ENCODE results near the gene EXOSC6. TPM values are rescaled to one million over a fixed set of nuclear protein-coding genes. Genes with fewer than 3 reads are reported as not detected.
"Not testable (repeated sequence)": the region's sequence is repeated elsewhere in the genome, so short reads cannot be mapped to it uniquely, and the experiment has no call there.

EXOSC6 gene
- total and polyA plus RNA-seq, 8 donors: 14.0 to 29.0 (median 17.4) TPM

- H3K9me3 ChIP-seq: no peaks in the 10 kb centered on the region
- peaks cover 11 to 19% of the 10 kb centered on the region in 2 donors for H3K4me1 ChIP-seq
- DNase-seq (no peak), ATAC-seq (no peak)
- intact Hi-C loops (cut with DNase I): no loop called here
- H3K4me3 ChIP-seq: no peak overlapping the region
- TF ChIP-seq, protein P1, sequence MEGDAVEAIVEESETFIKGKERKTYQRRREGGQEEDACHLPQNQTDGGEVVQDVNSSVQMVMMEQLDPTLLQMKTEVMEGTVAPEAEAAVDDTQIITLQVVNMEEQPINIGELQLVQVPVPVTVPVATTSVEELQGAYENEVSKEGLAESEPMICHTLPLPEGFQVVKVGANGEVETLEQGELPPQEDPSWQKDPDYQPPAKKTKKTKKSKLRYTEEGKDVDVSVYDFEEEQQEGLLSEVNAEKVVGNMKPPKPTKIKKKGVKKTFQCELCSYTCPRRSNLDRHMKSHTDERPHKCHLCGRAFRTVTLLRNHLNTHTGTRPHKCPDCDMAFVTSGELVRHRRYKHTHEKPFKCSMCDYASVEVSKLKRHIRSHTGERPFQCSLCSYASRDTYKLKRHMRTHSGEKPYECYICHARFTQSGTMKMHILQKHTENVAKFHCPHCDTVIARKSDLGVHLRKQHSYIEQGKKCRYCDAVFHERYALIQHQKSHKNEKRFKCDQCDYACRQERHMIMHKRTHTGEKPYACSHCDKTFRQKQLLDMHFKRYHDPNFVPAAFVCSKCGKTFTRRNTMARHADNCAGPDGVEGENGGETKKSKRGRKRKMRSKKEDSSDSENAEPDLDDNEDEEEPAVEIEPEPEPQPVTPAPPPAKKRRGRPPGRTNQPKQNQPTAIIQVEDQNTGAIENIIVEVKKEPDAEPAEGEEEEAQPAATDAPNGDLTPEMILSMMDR (IDR thresholded peaks at IDR 0.05): no peak
- H3K27me3 ChIP-seq: no peaks in the 10 kb centered on the region
- H3K36me3 ChIP-seq: peaks cover 6 to 74% of the 10 kb centered on the region in 2 donors
- H3K27ac ChIP-seq: no peak overlapping the region
Measured at GRCh38 chr16:70254180-70254964, 2.6 kb upstream of the EXOSC6 start.

- Histone ChIP-seq H3K27ac (no peak overlapping the region), H3K36me3 (peaks cover 6 to 68% of the 10 kb centered on the region in 2 donors), H3K9me3 (no peaks in the 10 kb centered on the region), H3K4me1 (peaks cover 12 to 24% of the 10 kb centered on the region in 2 donors), H3K4me3 (no peak overlapping the region), H3K27me3 (no peaks in the 10 kb centered on the region)
- peak in 1 of 4 donors; percentile 13 for DNase-seq
- ATAC-seq: no peak
- TF ChIP-seq, protein P1 (IDR thresholded peaks at IDR 0.05): peak; percentile 36 to 63
- intact Hi-C loops (cut with DNase I): no loop called here
Measured at GRCh38 chr16:70253291-70254106, 1.8 kb upstream of the EXOSC6 start.

- H3K36me3 ChIP-seq: peaks cover 0 to 58% of the 10 kb centered on the region in 2 donors
- DNase-seq (no peak), ATAC-seq (no peak)
- H3K27me3 ChIP-seq: no peaks in the 10 kb centered on the region
- no peak overlapping the region for H3K27ac ChIP-seq
- TF ChIP-seq, protein P1 (IDR thresholded peaks at IDR 0.05): no peak
- intact Hi-C loops (cut with DNase I): no loop called here
- no peaks in the 10 kb centered on the region for H3K9me3 ChIP-seq
- H3K4me1 ChIP-seq: peaks cover 12 to 24% of the 10 kb centered on the region in 2 donors
- no peak overlapping the region for H3K4me3 ChIP-seq
Measured at GRCh38 chr16:70252355-70252988, 732 bp upstream of the EXOSC6 start.

- DNase-seq (peak in 2 of 4 donors; percentile 23 to 86), ATAC-seq (peak; percentile 67)
- intact Hi-C loops (cut with DNase I): no loop called here
- Histone ChIP-seq H3K9me3 (no peaks in the 10 kb centered on the region), H3K27ac (peak overlapping the region; percentile 66 to 88), H3K4me1 (peaks cover 12 to 24% of the 10 kb centered on the region in 2 donors), H3K4me3 (peak overlapping the region; percentile 62 to 77), H3K36me3 (peaks cover 0 to 43% of the 10 kb centered on the region in 2 donors), H3K27me3 (no peaks in the 10 kb centered on the region)
- TF ChIP-seq, protein P1 (IDR thresholded peaks at IDR 0.05): no peak
Measured at GRCh38 chr16:70250748-70251628, 752 bp downstream of the EXOSC6 start.

- intact Hi-C loops (cut with DNase I); H3K27ac ChIP-seq; ATAC-seq; H3K27me3 ChIP-seq; DNase-seq; H3K9me3 ChIP-seq: not testable (repeated sequence)
- Histone ChIP-seq H3K36me3 (peaks cover 0 to 30% of the 10 kb centered on the region in 2 donors), H3K4me1 (peaks cover 12 to 24% of the 10 kb centered on the region in 2 donors), H3K4me3 (peak overlapping the region in 1 of 2 donors; percentile 77)
Measured at GRCh38 chr16:70249697-70250096, 2.0 kb downstream of the EXOSC6 start.

DNA sequence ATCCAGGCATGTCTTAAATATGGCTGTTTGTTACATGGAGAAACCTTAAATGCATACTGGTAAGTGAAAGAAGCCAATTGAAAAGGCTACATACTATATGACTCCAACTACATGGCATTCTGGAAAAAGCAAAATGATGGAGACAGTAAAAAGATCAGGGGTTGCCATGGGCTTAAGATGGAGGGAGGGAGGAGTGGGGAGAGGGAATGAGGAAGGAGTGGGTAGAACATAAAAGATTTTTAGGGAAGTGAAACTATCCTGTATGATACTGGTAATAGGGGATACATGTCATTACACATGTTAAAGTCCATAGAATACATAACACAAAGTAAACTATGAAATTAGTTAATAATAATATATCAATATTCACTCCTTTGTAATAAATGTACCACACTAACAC, 13.0 kb downstream of the EXOSC6 start:
- not testable (repeated sequence) for ATAC-seq, H3K27me3 ChIP-seq

DNA sequence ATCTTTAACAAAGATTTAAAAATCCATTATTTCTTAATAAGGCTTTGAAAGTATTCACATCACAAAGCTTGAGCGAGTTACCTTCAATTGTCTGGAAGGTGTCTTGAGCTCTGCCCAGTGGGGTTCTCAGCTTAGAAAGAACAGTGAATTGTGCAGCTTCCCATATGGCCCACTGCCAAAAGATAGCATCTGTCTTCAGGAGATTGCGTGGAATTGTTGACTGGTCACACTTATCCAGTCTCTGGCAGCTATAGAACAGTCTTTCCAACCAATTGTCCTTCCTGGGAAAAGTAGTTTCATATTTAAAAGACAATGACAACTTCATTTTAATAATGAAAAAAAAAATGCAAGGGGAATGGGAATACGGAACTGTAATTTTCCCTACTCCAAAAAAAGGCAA, 19.9 kb downstream of the EXOSC6 start:
- DNase-seq; intact Hi-C loops (cut with DNase I); H3K4me1 ChIP-seq; H3K4me3 ChIP-seq; H3K27me3 ChIP-seq; H3K27ac ChIP-seq; H3K9me3 ChIP-seq; ATAC-seq: not testable (repeated sequence)
- H3K36me3 ChIP-seq: peaks cover 0 to 84% of the 10 kb centered on the region in 2 donors

More for the DNA sequence above, 13.0 kb downstream of the EXOSC6 start:
- DNase-seq; intact Hi-C loops (cut with DNase I); H3K27ac ChIP-seq; H3K9me3 ChIP-seq; H3K4me3 ChIP-seq; H3K4me1 ChIP-seq: not testable (repeated sequence)
- peaks cover 0 to 61% of the 10 kb centered on the region in 2 donors for H3K36me3 ChIP-seq
